Measurements from ENCODE around the gene ZBTB18. TPM values are rescaled to one million over a fixed set of nuclear protein-coding genes. Genes with fewer than 3 reads are reported as not detected.

ZBTB18 gene
- polyA plus RNA-seq, 2 of the 4 experiments (the other 2 are of a cell fraction), result 9.7 to 9.9 TPM

- CTCF ChIA-PET, result no interaction called here
- FAIRE-seq (no peak), ATAC-seq (peak in 1 of 2 experiments; percentile 34; a peak in 3 of 6 replicates), DNase-seq (ENCODE audit: low read depth in 1 of 2, low spot score in 1 of 2) (no peak)
- TF ChIP-seq SMC3 (IDR thresholded peaks at IDR 0.05) (no peak), CEBPB (IDR thresholded peaks at IDR 0.05) (no peak), HES2 (IDR thresholded peaks at IDR 0.05) (no peak), ESRRA (IDR thresholded peaks at IDR 0.05; ENCODE audit: borderline replicate concordance, low read length) (no peak), PHF8 (IDR thresholded peaks at IDR 0.05; ENCODE audit: borderline replicate concordance, low read depth) (no peak), TP53 (CRISPR knock-in tag; IDR thresholded peaks at IDR 0.05) (no peak), MAFK (IDR thresholded peaks at IDR 0.05; ENCODE audit: partially characterized antibody) (no peak), CBX2 (IDR thresholded peaks at IDR 0.05; ENCODE audit: borderline replicate concordance, low read depth) (no peak), NR3C1 (IDR thresholded peaks at IDR 0.05) (no peak), ZNF302 (CRISPR knock-in tag; IDR thresholded peaks at IDR 0.05) (no peak), NPAS2 (CRISPR knock-in tag; IDR thresholded peaks at IDR 0.05; ENCODE audit: borderline replicate concordance) (no peak), USF2 (IDR thresholded peaks at IDR 0.05) (no peak), EHF (CRISPR knock-in tag; IDR thresholded peaks at IDR 0.05) (no peak), SREBF2 (IDR thresholded peaks at IDR 0.05) (no peak), CHD4 (IDR thresholded peaks at IDR 0.05; ENCODE audit: borderline replicate concordance) (no peak), E2F6 (IDR thresholded peaks at IDR 0.05; ENCODE audit: borderline replicate concordance, low read depth) (no peak)
- no peaks in the 10 kb centered on the region for H3K9me3 ChIP-seq
- no peak overlapping the region for H3K27ac ChIP-seq
- POLR2A ChIA-PET, result no interaction called here
- 60% methylated on average over 15 of the region's 19 CpGs for WGBS (ENCODE audit: missing lambda C conversion rate)
- peak overlapping the region; percentile 4; the same call in 1 of the 3 replicates for H3K4me2 ChIP-seq
- no peaks in the 10 kb centered on the region for H3K4me1 ChIP-seq
- no peak overlapping the region for H3K4me3 ChIP-seq
Measured at GRCh38 chr1:244074559-244075171, 23.6 kb downstream of the ZBTB18 start.

- H3K4me3 ChIP-seq, result no peak overlapping the region
- 58% methylated on average over 8 of the region's 8 CpGs for WGBS (ENCODE audit: missing lambda C conversion rate)
- ChIA-PET POLR2A (no interaction called here), CTCF (no interaction called here)
- ATAC-seq, result peak in 1 of 2 experiments; percentile 30; a peak in 2 of 6 replicates
- H3K4me2 ChIP-seq, result peak overlapping the region; percentile 4; the same call in 1 of the 3 replicates
- no peak for TF ChIP-seq MAZ (IDR thresholded peaks at IDR 0.05; ENCODE audit: borderline replicate concordance, low read depth, low read length)
- no peak for TF ChIP-seq ZSCAN20 (CRISPR knock-in tag; IDR thresholded peaks at IDR 0.05)
- TF ChIP-seq FOSL2 (IDR thresholded peaks at IDR 0.05), result no peak
- no peak for TF ChIP-seq FOSL2 (CRISPR knock-in tag; IDR thresholded peaks at IDR 0.05)
- TF ChIP-seq REST (IDR thresholded peaks at IDR 0.05), result no peak
- TF ChIP-seq NFE2L2 (conservative IDR thresholded peaks at IDR 0.05; ENCODE audit: low read length), result no peak
- no peak for TF ChIP-seq MAFK (IDR thresholded peaks at IDR 0.05; ENCODE audit: partially characterized antibody)
- TF ChIP-seq HES2 (IDR thresholded peaks at IDR 0.05), result no peak
- 0 out of 6 replicates have a peak overlapping the region, but pooled peaks of 1 of the 2 experiments have one; percentile 8 for H3K27ac ChIP-seq
- DNase-seq (ENCODE audit: low read depth in 1 of 2, low spot score in 1 of 2), result no peak
- H3K9me3 ChIP-seq, result no peaks in the 10 kb centered on the region
- no peaks in the 10 kb centered on the region for H3K4me1 ChIP-seq
- FAIRE-seq, result no peak
Measured at GRCh38 chr1:244075247-244075722, 24.2 kb downstream of the ZBTB18 start.
